Measurements from ENCODE around the gene RGS5.

Gene RGS5

GRCh38 chr1:163227126-163227525 lies 24.4 kb upstream of the RGS5 start:
- no peaks in the 10 kb centered on the region for H3K4me1 ChIP-seq (ENCODE audit: control insufficient read depth, insufficient read depth, low read length)
- WGBS, 2 experiments: 81 to 82% methylated on average over 1 of the region's 1 CpG

DNA sequence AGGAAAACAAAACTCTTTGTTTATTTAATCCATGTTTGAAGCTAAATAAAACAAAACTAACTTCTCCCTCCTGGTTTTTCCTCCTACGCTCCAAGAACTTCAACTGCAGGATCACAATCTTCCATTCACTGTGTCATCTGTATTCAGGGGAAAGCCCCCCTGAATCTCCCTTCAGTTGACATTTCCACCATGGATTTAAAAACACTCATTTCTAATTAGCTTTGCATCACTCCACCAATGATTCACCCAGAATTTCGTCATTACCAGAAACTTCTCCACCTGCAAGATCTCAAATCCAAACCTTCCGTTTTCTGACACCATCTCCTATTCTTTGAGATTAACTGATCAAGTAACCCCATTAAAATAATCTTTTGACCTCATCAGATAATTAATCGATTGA lies 10.9 kb upstream of the RGS5 start:
- 94 to 95% methylated on average over 4 of the region's 4 CpGs for WGBS, 2 experiments
- Histone ChIP-seq H3K36me3 (ENCODE audit: control insufficient read depth, insufficient read depth, low read length) (no peaks in the 10 kb centered on the region), H3K4me1 (ENCODE audit: control insufficient read depth, insufficient read depth, low read length) (no peaks in the 10 kb centered on the region), H3K4me3 (ENCODE audit: insufficient read depth, low read depth, low read length) (no peak overlapping the region), H3K27ac (ENCODE audit: insufficient read depth, low read depth, low read length, poor library complexity, severe bottlenecking) (no peak overlapping the region), H3K9me3 (ENCODE audit: control insufficient read depth, low read length) (no peaks in the 10 kb centered on the region), H3K27me3 (ENCODE audit: control insufficient read depth, insufficient read depth, low read length, poor library complexity, severe bottlenecking) (no peaks in the 10 kb centered on the region)

More at GRCh38 chr1:163227126-163227525, 24.4 kb upstream of the RGS5 start:
- no peak overlapping the region for H3K27ac ChIP-seq (ENCODE audit: insufficient read depth, low read depth, low read length, poor library complexity, severe bottlenecking)
- no peak overlapping the region for H3K4me3 ChIP-seq (ENCODE audit: insufficient read depth, low read depth, low read length)
- no peaks in the 10 kb centered on the region for H3K9me3 ChIP-seq (ENCODE audit: control insufficient read depth, low read length)
- no peaks in the 10 kb centered on the region for H3K36me3 ChIP-seq (ENCODE audit: control insufficient read depth, insufficient read depth, low read length)
- no peaks in the 10 kb centered on the region for H3K27me3 ChIP-seq (ENCODE audit: control insufficient read depth, insufficient read depth, low read length, poor library complexity, severe bottlenecking)

DNA sequence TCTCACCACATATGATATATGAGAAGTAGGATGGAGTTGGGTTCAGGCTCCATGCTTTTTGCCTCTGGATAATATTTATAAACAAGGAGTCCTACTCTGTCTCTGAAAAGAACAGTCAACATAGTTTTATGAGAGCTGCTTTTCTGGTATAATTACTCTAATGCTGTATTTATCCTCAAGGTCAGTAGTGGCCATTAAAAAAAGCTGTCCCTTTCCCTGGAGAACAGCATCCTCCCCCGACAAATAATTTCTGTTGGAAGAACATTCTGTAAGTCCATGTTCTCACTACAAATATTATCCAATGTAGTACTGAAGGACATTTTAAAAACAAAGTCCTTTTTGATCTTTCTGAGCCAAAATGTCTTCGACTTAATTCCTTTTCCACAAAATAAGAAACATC lies 9.0 kb upstream of the RGS5 start:
- Histone ChIP-seq H3K4me3 (ENCODE audit: insufficient read depth, low read depth, low read length) (no peak overlapping the region), H3K27me3 (ENCODE audit: control insufficient read depth, insufficient read depth, low read length, poor library complexity, severe bottlenecking) (no peaks in the 10 kb centered on the region), H3K9me3 (ENCODE audit: control insufficient read depth, low read length) (no peaks in the 10 kb centered on the region), H3K27ac (ENCODE audit: insufficient read depth, low read depth, low read length, poor library complexity, severe bottlenecking) (no peak overlapping the region), H3K36me3 (ENCODE audit: control insufficient read depth, insufficient read depth, low read length) (no peaks in the 10 kb centered on the region), H3K4me1 (ENCODE audit: control insufficient read depth, insufficient read depth, low read length) (no peaks in the 10 kb centered on the region)
- 90 to 91% methylated on average over 2 of the region's 2 CpGs for WGBS, 2 experiments

DNA sequence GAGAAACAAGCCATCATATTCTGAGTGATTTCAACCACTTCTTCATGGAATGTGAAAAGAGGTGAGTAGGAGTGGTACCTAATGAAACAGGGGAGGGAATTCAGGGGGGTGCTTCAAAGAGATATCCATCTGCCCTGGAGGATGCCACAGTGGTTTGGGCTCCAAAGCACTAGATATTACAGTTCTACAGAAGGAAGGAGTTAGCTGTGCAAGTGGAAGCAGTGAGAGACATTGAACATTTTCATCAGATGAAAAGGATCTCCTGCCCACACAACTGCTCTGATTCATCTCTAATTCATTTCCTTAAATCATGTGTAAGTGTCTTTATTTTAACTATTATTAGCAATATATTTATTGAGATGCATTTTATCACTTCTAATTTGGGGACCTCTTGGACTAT lies 2.8 kb upstream of the RGS5 start:
- Histone ChIP-seq H3K4me1 (ENCODE audit: control insufficient read depth, insufficient read depth, low read length) (peaks cover 12% of the 10 kb centered on the region), H3K27ac (ENCODE audit: insufficient read depth, low read depth, low read length, poor library complexity, severe bottlenecking) (no peak overlapping the region), H3K36me3 (ENCODE audit: control insufficient read depth, insufficient read depth, low read length) (no peaks in the 10 kb centered on the region), H3K4me3 (ENCODE audit: insufficient read depth, low read depth, low read length) (no peak overlapping the region), H3K27me3 (ENCODE audit: control insufficient read depth, insufficient read depth, low read length, poor library complexity, severe bottlenecking) (no peaks in the 10 kb centered on the region), H3K9me3 (ENCODE audit: control insufficient read depth, low read length) (no peaks in the 10 kb centered on the region)

GRCh38 chr1:163203561-163203960 lies 845 bp upstream of the RGS5 start:
- Histone ChIP-seq H3K27ac (ENCODE audit: insufficient read depth, low read depth, low read length, poor library complexity, severe bottlenecking) (peak overlapping the region; percentile 50), H3K36me3 (ENCODE audit: control insufficient read depth, insufficient read depth, low read length) (no peaks in the 10 kb centered on the region), H3K9me3 (ENCODE audit: control insufficient read depth, low read length) (no peaks in the 10 kb centered on the region), H3K4me3 (ENCODE audit: insufficient read depth, low read depth, low read length) (no peak overlapping the region), H3K4me1 (ENCODE audit: control insufficient read depth, insufficient read depth, low read length) (peaks cover 12% of the 10 kb centered on the region), H3K27me3 (ENCODE audit: control insufficient read depth, insufficient read depth, low read length, poor library complexity, severe bottlenecking) (no peaks in the 10 kb centered on the region)
- WGBS, 2 experiments: 92 to 94% methylated on average over 1 of the region's 1 CpG

DNA sequence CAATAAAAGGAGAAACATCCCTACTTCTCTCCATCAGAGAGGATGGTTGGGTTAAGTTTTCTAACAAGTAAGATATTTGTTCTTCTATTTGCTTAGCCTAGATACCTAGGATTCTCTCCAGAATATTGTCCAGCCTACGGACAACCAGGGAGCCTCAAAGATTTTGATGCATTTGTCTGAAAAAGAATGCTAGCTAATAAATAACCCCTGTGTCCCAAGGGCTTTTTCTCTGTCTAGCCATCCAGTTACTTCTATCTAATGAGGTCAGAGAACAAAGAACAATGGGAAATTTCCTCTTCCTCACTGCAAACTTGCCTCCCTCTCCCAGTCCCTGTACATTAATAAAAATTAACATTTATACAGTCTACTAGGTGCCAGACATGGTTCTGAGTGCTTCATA lies 810 bp downstream of the RGS5 start:
- 83% methylated on average over 1 of the region's 1 CpG for WGBS, 2 experiments
- no peaks in the 10 kb centered on the region for H3K9me3 ChIP-seq (ENCODE audit: control insufficient read depth, low read length)
- H3K4me1 ChIP-seq (ENCODE audit: control insufficient read depth, insufficient read depth, low read length): peaks cover 12% of the 10 kb centered on the region
- H3K27ac ChIP-seq (ENCODE audit: insufficient read depth, low read depth, low read length, poor library complexity, severe bottlenecking): no peak overlapping the region
- H3K27me3 ChIP-seq (ENCODE audit: control insufficient read depth, insufficient read depth, low read length, poor library complexity, severe bottlenecking): no peaks in the 10 kb centered on the region
- H3K4me3 ChIP-seq (ENCODE audit: insufficient read depth, low read depth, low read length): peak overlapping the region; percentile 19
- H3K36me3 ChIP-seq (ENCODE audit: control insufficient read depth, insufficient read depth, low read length): no peaks in the 10 kb centered on the region

DNA sequence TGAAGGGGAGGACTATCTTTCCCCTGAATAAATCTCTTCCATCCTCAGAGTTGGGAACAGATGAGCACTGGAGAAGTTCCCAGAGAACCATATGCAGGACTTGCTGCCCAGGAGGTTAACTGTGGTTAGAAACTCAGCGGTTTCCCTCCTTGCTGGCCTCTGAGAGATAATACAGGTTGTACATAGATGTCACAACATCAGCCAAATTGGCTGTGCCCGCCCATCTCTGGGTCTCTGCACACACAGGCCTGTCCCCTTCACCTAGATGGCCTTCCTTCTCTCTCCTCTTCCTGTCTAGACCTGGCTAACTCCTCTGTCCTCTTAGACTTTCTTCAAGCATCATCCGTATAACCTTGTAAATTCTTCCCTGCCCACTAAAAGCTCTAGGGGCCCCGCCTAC lies 5.7 kb downstream of the RGS5 start:
- Histone ChIP-seq H3K4me1 (ENCODE audit: control insufficient read depth, insufficient read depth, low read length) (peaks cover under 1% of the 10 kb centered on the region), H3K27me3 (ENCODE audit: control insufficient read depth, insufficient read depth, low read length, poor library complexity, severe bottlenecking) (no peaks in the 10 kb centered on the region), H3K36me3 (ENCODE audit: control insufficient read depth, insufficient read depth, low read length) (no peaks in the 10 kb centered on the region), H3K27ac (ENCODE audit: insufficient read depth, low read depth, low read length, poor library complexity, severe bottlenecking) (no peak overlapping the region), H3K4me3 (ENCODE audit: insufficient read depth, low read depth, low read length) (no peak overlapping the region), H3K9me3 (ENCODE audit: control insufficient read depth, low read length) (no peaks in the 10 kb centered on the region)
- WGBS, 2 experiments: 92 to 96% methylated on average over 4 of the region's 4 CpGs

- H3K9me3 ChIP-seq (ENCODE audit: control insufficient read depth, low read length): no peaks in the 10 kb centered on the region
- H3K4me1 ChIP-seq (ENCODE audit: control insufficient read depth, insufficient read depth, low read length): no peaks in the 10 kb centered on the region
- H3K27me3 ChIP-seq (ENCODE audit: control insufficient read depth, insufficient read depth, low read length, poor library complexity, severe bottlenecking): no peaks in the 10 kb centered on the region
- no peak overlapping the region for H3K4me3 ChIP-seq (ENCODE audit: insufficient read depth, low read depth, low read length)
- no peak overlapping the region for H3K27ac ChIP-seq (ENCODE audit: insufficient read depth, low read depth, low read length, poor library complexity, severe bottlenecking)
- no peaks in the 10 kb centered on the region for H3K36me3 ChIP-seq (ENCODE audit: control insufficient read depth, insufficient read depth, low read length)
Measured at GRCh38 chr1:163196449-163196787, 6.3 kb downstream of the RGS5 start.

DNA sequence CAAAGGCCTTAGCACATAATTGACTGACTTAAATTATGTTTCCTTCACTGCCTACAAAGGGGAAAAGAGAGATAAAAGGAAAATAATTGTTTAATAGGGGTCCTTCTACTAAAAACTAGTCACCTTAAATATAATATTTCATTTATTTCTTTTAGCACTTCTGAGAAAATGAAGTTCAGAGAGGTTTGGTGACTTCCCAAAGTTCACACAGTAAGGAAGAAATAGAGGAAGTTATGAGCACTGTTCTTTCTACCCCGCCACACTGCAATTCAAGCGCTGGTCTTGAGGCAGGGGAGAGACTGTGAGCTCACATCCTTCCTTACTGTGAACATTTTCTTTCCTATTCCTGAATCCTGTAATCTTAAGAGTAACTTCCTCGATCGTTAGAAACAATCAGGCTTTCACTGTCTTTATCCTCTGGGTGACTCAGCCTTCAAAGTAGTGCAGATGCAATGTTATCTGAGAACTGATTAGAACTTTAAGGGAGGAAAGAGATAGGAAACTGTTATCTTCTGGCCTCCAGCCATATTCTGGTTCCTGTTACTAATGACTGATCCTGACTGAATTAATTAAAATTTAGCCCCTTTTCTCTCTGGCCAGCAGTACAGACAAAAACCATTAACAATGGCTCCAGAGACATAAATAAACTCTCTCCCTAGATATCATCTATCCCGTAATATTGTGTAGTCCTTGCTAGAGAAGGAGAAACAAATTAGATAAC lies 6.8 kb downstream of the RGS5 start:
- no peak overlapping the region for H3K27ac ChIP-seq (ENCODE audit: insufficient read depth, low read depth, low read length, poor library complexity, severe bottlenecking)
- H3K27me3 ChIP-seq (ENCODE audit: control insufficient read depth, insufficient read depth, low read length, poor library complexity, severe bottlenecking): no peaks in the 10 kb centered on the region
- H3K4me1 ChIP-seq (ENCODE audit: control insufficient read depth, insufficient read depth, low read length): no peaks in the 10 kb centered on the region
- H3K9me3 ChIP-seq (ENCODE audit: control insufficient read depth, low read length): no peaks in the 10 kb centered on the region
- no peaks in the 10 kb centered on the region for H3K36me3 ChIP-seq (ENCODE audit: control insufficient read depth, insufficient read depth, low read length)
- 89 to 90% methylated on average over 5 of the region's 5 CpGs for WGBS, 2 experiments
- H3K4me3 ChIP-seq (ENCODE audit: insufficient read depth, low read depth, low read length): no peak overlapping the region

DNA sequence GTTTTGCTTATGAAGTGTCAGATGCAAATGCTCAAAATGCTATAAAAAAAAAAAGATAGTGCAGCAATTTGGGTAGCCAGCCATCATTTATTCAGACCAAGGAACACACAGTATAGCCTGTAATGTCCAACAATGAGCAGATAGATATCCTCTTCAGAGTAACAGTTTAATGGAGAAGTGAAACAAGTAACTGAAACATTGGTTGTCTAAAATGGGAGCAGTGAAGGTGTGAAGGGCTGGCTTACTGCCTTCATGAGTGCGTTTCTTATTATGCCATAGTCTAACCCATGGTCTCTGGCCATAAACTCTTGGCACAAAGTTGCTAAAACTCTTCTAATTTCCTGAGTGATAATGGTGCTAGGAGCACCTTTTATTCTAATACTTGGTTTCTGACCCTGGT lies 11.4 kb downstream of the RGS5 start:
- Histone ChIP-seq H3K27me3 (ENCODE audit: control insufficient read depth, insufficient read depth, low read length, poor library complexity, severe bottlenecking) (no peaks in the 10 kb centered on the region), H3K36me3 (ENCODE audit: control insufficient read depth, insufficient read depth, low read length) (no peaks in the 10 kb centered on the region), H3K27ac (ENCODE audit: insufficient read depth, low read depth, low read length, poor library complexity, severe bottlenecking) (no peak overlapping the region), H3K9me3 (ENCODE audit: control insufficient read depth, low read length) (no peaks in the 10 kb centered on the region), H3K4me3 (ENCODE audit: insufficient read depth, low read depth, low read length) (no peak overlapping the region), H3K4me1 (ENCODE audit: control insufficient read depth, insufficient read depth, low read length) (no peaks in the 10 kb centered on the region)
- 89 to 94% methylated on average over 1 of the region's 1 CpG for WGBS, 2 experiments

DNA sequence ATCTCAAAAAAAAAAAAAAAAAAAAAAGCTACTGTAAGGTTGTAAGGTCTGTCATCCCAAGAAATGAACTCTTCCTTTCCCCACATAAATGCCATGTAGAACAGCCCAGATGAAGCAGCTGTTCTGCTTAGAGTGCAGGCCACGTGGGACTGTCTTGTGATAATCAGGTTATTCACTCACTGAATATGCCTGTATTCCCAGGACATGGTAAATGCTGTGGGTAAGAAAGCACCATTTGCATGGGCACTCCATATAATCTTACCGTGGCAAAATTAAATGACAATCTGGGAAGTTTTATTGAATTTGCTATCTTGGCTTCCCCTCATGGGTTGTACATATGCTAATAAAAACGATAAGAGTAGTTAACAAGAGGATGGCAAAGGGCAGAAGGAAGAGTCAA lies 13.8 kb downstream of the RGS5 start:
- H3K36me3 ChIP-seq (ENCODE audit: control insufficient read depth, insufficient read depth, low read length): no peaks in the 10 kb centered on the region
- no peak overlapping the region for H3K4me3 ChIP-seq (ENCODE audit: insufficient read depth, low read depth, low read length)
- H3K9me3 ChIP-seq (ENCODE audit: control insufficient read depth, low read length): no peaks in the 10 kb centered on the region
- H3K4me1 ChIP-seq (ENCODE audit: control insufficient read depth, insufficient read depth, low read length): no peaks in the 10 kb centered on the region
- no peaks in the 10 kb centered on the region for H3K27me3 ChIP-seq (ENCODE audit: control insufficient read depth, insufficient read depth, low read length, poor library complexity, severe bottlenecking)
- 95 to 96% methylated on average over 3 of the region's 3 CpGs for WGBS, 2 experiments
- H3K27ac ChIP-seq (ENCODE audit: insufficient read depth, low read depth, low read length, poor library complexity, severe bottlenecking): no peak overlapping the region
